Measurements from ENCODE around the gene BPIFA1.

Gene BPIFA1

DNA sequence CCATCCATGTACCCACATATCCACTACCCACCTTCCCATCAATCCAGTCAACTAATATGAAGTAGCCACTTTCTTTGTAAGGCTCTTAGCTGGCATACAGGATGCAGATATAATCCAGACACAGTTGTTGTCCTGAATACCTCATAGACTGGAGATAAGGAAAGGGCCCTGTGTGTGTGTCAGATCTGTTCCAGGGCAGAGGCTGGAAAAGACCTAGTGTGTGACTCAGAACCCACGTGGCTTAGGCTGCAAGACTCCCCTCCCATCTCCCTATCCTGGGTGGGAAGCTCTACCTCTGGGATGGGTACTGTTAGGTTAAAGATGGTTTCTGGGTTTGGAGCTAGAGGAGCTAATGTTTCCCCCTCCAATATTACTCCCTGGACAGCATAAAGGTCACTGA lies 3.6 kb downstream of the BPIFA1 start:
- TF ChIP-seq, protein P1, sequence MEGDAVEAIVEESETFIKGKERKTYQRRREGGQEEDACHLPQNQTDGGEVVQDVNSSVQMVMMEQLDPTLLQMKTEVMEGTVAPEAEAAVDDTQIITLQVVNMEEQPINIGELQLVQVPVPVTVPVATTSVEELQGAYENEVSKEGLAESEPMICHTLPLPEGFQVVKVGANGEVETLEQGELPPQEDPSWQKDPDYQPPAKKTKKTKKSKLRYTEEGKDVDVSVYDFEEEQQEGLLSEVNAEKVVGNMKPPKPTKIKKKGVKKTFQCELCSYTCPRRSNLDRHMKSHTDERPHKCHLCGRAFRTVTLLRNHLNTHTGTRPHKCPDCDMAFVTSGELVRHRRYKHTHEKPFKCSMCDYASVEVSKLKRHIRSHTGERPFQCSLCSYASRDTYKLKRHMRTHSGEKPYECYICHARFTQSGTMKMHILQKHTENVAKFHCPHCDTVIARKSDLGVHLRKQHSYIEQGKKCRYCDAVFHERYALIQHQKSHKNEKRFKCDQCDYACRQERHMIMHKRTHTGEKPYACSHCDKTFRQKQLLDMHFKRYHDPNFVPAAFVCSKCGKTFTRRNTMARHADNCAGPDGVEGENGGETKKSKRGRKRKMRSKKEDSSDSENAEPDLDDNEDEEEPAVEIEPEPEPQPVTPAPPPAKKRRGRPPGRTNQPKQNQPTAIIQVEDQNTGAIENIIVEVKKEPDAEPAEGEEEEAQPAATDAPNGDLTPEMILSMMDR (IDR thresholded peaks at IDR 0.05; ENCODE audit: low read depth, low read length), result no peak
- no peak for DNase-seq (ENCODE audit: extremely low read depth, low read depth)

DNA sequence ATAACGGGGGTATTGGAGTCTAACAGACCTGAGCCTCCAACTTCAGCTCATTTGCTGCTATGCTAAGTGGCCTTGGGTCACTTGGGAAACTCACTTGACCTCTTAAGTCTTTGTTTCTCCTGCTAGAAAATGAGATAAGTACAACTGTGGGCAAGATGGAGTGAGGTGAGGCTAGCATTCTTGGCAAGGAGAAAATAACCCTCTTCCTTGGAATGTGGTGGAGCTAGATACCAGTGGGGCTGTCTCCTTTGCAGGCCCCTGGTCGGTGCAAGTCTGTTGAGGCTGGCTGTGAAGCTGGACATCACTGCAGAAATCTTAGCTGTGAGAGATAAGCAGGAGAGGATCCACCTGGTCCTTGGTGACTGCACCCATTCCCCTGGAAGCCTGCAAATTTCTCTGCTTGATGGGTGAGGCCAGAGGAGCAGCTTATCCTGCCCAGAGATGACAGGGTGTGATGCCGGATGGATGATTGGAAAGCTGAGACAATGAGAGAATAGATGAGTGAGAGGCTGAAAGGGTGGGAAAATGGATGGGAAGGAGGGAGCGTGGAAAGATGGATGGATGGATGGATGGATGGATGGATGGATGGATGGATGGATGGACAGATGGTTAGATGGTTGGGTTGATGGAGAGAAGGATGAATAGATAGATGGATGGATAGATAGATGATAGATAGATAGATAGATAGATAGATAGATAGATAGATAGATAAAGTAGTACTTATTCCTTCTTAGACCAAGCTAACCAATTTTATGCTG lies 4.4 kb downstream of the BPIFA1 start:
- DNase-seq (ENCODE audit: extremely low read depth, low read depth), result no peak

DNA sequence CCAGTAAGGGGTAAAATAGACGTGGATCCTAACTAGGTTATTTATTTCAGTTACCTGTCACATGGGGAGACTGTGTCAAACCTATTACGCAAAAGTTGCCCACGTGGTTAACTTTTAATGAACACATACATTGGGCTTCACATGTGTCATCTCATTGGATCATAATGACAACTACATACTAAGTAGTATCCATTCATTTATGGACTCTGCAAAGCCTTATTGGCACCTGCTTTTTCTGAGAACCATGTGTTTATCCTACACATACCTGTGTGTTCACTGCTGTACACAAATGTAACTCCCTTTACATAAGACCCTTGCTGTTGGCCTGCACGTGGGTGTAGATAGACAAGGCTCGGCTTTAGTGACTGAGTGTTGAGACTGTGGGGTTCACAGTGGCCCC lies 5.1 kb downstream of the BPIFA1 start:
- no peak for DNase-seq (ENCODE audit: extremely low read depth, low read depth)
- TF ChIP-seq, protein P1 (IDR thresholded peaks at IDR 0.05; ENCODE audit: low read depth, low read length), result no peak

More for the DNA sequence above, 4.4 kb downstream of the BPIFA1 start:
- TF ChIP-seq, protein P1 (IDR thresholded peaks at IDR 0.05; ENCODE audit: low read depth, low read length), result no peak

DNA sequence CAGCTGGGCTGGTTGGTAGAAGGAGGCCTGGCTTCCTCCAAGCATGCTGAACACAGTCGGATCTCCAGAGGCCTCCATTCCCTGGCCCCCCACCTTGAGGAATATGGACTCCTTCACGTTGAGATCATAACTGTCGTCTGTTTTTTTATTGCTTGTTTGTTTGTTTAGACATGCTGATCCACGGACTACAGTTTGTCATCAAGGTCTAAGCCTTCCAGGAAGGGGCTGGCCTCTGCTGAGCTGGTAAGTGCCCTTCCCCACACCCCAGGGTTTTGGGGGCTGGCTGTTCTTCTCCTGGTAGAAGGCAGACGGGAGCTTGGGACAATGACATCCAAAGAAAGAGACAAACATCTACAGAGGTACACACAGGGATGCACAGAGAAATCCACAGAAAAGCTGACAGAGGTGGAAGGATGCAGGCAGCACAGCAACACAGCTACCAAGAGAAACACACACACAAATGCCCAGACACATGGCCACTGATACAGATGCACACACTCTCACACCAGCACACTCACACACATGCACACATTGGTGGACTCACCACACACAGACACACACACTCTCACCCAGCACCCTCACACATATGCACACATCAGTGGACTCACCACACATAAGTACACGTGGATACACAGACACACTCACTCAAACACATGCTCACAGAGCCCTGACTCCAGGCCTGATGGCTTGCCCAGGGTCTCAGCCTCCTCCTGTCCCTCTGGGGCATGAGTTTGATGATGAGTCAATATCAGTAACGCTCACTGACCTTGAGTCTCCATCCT lies 6.7 kb downstream of the BPIFA1 start:
- TF ChIP-seq, protein P1 (IDR thresholded peaks at IDR 0.05; ENCODE audit: low read depth, low read length), result no peak
- no peak for DNase-seq (ENCODE audit: extremely low read depth, low read depth)

DNA sequence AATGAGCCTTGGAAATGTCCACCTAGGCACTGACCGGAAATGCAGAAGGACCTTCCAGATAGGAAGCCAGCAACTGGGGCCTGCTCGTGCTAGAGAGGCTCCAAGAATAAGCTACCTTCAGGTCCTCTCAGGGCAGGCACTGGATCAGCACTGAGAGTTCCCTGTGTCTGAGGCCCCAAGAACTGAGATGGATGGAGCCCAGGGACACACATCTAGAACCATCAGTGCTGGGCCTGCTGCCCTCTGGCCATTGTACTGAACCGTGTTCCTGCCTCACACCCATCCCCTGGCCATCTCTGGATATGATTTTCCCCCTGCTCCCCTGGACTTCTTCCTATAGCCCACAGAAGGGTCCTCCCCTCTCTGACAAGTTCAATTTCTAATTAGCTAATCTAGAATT lies 10.3 kb downstream of the BPIFA1 start:
- TF ChIP-seq, protein P1 (IDR thresholded peaks at IDR 0.05; ENCODE audit: low read depth, low read length), result no peak
- DNase-seq (ENCODE audit: extremely low read depth, low read depth), result no peak

DNA sequence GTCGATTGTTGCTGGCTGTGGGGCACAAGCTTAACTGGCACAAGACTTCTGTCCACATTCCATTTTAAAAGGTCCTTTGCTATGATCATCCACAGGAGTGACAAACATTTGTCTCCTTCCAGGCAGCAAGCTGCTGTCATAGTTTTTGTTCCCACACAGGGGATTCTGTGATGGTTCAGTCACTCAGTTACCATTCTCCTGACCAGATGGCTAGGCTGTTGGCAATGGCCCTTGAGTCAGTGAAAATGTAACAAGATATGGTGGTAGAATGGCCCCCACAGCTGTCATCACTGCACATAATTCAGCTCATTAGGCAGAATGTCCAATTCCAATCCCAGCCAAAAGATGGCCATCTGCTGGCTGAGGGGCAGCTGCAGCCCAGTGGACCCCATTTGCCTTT lies 13.7 kb downstream of the BPIFA1 start:
- no peak for DNase-seq (ENCODE audit: extremely low read depth, low read depth)
- TF ChIP-seq, protein P1 (IDR thresholded peaks at IDR 0.05; ENCODE audit: low read depth, low read length), result no peak

DNA sequence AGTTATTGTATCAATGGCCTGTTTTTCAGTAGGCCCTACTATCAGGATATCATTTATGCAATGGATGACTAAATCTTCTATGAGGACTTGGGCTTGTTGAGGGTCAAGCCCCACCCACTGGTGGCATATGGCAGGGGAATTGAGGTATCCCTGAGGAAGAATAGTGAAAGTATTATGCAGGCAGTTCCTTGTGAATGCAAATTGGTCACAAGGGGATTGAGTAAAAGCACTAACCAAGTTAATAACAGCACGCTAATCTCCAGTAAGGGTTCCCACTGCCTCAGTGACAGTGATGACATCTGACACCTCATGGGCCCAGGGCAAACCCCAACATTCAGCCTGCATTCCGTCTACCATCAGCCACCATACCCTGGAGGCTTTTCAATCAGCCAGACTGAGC lies 14.9 kb downstream of the BPIFA1 start:
- DNase-seq (ENCODE audit: extremely low read depth, low read depth), result no peak
- TF ChIP-seq, protein P1 (IDR thresholded peaks at IDR 0.05; ENCODE audit: low read depth, low read length), result no peak
